GM19438 (cell line): ENCODE results near the gene ANO8.

Source experiments
- ATAC-seq: cut with Tn5 transposase; IDR thresholded peaks from one replicate; pipeline ENCODE4 v1.9.1; 2021; ENCODE audit warnings: low read depth; ENCODE audit not compliant: unreplicated experiment

Gene ANO8

DNA sequence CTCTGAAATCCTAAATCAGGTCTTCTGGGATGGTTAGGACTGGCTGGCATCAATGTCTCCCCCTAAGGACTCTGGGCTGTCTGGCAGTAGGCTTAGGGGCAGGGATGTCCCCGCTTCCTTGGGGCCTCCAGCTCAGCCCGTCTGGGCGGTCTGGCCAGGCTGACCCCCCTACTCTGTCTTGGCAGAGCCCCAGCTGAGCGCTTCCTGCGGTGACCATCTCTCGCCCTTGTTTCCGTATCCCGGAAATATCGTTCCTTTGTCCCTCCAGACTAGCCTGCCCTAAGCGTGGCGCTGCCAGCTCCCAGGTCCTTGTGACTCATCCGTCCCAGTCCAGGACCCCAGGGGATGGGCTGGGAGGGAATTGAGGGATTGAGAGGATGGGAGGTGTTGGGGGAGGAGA lies 14.0 kb upstream of the ANO8 start:
- no peak for ATAC-seq

DNA sequence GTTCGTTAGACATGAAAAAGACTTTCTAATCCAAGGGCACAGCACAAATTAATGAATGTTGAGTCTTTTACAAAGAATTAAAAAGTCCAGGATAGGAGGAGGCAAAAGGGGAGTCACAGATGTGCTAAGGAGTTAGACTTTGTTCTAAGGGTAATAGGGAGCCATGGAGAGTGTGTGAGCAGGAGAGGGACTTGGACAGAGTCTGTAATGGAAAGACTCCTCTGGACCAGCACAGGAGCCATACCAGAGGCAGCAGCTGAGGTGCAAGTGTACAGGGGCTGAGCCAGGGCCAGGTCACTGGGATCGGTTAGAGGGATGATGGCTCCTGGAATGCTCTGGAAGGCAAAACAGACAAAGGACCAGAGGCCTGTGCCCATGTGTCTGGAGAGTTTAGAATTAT lies 13.2 kb upstream of the ANO8 start:
- ATAC-seq, result no peak

DNA sequence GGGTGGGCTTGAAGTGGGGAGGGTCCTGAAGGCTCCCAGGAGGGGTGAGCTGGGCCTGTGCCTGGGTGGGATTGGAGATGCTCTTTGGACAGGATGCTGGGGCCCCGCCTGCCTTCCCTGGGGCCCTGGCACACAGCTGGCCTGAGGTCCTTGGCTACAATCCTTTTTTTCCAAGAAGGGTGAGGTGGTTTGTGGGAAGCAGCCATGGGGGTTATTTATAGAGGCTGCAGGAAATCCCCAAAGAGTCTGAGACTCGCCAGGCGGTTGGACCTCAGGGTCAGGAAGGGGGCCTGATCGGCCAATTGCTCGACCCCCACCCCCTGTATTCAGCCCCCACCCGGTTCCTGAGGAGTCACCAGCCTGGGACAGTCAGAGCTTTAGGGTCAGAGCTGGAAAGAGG lies 12.7 kb upstream of the ANO8 start:
- no peak for ATAC-seq

DNA sequence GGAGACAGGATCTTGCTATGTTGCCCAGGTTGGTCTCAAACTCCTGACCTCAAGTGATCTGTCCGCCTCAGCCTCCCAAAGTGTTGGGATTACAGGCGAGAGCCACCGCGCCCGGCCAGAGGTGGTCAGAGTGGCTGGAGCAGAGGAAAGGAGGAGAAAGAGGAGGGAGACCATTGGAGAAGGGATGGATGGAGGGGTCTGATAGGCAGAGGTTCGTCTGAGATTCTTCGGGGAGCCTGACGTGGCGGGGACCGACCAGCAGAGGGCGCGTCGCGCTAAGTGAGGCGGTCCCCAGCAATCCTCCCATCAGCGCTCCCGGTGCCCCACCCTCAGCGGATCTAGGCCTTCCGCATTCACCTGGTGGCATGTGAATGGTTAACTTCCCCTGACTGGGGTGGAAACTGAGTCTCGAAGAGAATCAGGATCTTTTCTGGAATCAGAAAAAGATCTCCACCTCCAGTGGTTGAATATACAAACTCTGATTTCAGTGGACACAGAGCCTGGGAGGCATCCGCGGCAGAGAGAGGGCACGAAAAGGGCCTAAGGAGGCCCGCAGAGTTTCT lies 11.5 kb upstream of the ANO8 start:
- ATAC-seq, result no peak

DNA sequence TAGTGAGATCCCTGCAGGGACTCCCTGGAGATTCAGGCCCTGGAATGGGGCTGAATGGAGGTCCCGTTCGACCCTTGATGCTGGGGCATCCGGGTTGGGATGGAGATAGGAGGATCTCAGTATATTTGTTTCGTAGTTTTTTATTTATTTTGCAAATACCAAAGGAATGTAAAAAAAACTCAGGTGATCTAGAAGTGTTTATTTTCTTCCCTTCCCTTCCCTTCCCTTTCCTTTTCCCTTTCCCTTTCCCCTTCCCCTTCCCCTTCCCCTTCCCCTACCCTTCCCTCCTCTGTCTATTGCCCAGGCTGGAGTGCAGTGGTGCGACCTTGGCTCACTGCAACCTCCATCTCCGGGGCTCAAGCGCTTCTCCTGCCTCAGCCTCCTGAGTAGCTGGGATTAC lies 7.2 kb upstream of the ANO8 start:
- ATAC-seq, result no peak

DNA sequence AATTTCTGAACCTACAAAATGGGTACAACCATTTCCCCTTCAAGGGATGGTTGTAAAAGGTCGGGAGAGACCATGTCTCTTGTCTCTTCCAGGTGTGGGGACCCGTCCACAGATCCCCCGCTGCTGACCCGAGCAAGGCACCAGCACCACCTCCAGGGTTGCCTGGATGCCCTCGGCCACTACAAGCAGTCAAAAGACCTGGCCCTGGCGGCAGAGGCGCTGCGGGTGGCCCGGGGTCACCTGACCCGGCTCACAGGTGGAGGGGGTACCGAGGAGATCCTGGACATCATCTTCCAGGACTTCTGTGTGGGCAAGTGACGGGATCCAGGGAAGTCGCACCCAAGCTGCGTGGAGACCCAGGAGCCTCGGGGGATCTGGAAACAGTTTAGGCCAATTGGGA lies 6.7 kb upstream of the ANO8 start:
- ATAC-seq, result no peak

DNA sequence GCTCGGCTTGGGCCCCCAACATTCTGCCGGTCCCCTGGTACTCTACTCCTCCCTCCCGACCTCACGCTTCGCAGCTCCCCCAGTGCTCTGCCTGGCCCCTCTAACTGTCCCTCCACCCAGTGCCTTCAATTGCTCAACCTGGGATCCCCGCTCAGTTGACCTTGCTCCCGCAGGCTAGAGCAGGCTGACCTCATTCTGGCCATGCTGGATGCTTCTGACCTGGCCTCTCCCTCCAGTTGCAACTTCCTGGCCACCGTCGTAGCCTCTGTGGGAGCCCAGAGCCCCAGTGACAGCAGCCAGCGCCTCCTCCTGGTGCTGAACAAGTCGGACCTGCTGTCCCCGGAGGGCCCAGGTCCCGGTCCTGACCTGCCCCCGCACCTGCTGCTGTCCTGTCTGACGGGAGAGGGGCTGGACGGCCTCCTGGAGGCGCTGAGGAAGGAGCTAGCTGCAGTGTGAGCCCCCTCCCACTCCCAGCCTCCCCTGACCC lies 6.3 kb upstream of the ANO8 start:
- no peak for ATAC-seq

DNA sequence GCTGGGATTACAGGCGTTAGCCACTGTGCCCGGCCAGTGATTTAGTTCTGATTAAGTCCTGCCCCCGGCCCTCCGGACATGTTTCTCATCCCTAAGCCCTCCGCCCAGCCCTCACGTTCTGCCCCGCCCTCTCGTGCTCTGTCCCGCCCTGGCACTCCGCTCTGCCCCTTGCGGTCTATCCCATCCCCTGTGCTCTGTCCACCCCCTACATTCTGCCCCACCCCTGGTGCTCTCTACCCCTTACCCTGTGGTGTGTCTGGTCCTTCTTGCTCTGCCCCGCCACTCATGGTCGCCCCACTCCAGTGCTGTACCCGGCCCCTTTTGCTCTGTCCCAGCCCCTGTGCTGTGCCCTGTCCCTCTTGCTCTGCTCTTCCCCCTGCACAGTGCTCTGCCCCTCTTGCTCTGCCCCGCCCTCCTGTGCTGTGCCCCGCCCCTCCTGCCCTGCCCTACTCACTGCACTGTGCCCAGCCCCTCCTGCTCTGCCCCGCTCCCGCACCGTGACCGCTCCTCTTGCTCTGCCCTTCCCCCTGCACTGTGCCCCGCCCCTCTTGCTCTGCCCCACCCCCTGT lies 5.7 kb upstream of the ANO8 start:
- no peak for ATAC-seq

DNA sequence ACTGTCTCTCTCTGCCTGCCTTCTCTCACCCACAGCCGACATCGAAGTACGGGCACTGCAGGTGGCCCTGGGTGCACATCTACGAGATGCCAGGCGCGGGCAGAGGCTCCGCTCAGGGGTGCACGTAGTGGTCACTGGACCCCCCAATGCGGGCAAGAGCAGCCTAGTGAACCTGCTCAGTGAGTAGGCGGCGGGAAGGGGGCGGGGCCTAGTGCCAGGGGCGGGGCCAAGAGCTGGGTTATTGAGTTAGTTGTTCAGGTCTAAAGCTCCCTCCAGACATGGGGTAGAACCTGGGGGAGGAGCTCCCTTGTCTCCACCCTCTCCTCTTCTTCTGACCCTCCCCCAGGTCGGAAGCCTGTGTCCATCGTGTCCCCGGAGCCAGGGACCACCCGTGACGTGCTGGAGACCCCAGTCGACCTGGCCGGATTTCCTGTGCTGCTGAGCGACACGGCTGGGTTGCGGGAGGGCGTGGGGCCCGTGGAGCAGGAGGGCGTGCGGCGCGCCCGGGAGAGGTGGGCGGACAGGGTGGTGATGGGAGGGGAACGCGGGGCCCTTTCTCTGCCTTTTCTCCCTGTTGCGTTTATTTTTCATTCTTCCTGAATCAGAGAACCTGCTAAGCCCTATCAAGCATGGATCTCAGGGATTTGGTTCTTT lies 4.6 kb upstream of the ANO8 start:
- ATAC-seq, result no peak

DNA sequence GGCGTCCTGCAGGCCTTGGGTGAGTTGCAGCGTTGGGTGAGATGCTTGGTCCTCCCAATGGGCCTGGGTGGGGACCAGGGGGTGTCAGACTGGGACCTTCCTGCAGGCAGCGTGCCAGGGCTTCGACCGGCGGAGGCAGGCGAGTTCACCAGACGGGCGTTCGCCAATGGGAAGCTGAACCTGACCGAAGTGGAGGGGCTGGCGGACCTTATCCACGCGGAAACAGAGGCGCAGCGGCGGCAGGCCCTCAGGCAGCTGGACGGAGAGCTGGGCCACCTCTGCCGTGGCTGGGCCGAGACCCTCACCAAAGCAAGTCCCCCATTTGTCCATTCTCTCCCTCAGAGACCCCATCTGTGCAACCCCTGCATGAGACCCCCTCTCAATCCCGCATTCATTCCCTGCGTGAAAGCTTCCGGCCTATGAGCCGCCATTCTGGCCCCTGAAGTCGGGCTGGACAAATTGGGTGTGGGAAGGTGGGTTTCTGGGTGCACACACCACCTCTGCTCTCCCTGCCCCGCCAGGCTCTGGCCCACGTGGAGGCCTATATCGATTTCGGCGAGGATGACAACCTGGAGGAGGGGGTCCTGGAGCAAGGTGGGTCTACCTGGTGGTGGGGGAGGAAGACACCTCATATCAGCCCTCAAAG lies 3.9 kb upstream of the ANO8 start:
- ATAC-seq, result no peak

DNA sequence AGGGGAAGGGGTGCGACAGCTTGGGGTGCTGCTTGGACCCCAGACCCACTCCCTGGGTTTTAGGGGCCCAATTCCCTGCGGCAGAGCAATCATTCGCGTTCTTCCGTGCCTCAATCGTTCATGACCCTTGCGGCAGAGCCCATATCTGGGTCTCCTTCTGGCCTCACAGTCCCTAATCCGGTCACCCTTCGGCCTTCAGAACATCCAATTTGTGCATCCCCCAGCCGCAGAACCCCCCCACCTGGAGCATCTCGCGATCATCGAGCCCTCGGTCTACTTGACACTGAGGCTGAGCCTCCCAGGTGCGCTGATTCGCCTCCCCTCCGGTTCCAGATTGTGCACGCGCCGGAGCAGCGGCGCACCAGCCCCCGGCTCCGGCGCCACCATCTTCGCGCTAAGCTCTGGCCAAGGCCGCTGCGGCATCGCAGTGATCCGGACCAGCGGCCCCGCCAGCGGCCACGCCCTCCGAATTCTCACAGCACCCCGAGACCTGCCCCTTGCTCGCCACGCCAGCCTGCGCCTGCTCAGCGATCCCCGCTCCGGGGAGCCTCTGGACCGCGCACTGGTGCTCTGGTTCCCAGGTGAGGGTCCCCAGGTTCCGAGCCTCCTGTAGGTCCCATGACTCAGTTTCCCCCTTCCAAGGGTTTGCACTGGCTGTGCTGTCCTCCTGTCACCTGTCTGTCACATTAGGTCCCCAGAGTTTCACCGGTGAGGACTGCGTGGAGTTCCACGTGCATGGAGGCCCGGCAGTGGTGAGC lies 3.2 kb upstream of the ANO8 start:
- no peak for ATAC-seq

DNA sequence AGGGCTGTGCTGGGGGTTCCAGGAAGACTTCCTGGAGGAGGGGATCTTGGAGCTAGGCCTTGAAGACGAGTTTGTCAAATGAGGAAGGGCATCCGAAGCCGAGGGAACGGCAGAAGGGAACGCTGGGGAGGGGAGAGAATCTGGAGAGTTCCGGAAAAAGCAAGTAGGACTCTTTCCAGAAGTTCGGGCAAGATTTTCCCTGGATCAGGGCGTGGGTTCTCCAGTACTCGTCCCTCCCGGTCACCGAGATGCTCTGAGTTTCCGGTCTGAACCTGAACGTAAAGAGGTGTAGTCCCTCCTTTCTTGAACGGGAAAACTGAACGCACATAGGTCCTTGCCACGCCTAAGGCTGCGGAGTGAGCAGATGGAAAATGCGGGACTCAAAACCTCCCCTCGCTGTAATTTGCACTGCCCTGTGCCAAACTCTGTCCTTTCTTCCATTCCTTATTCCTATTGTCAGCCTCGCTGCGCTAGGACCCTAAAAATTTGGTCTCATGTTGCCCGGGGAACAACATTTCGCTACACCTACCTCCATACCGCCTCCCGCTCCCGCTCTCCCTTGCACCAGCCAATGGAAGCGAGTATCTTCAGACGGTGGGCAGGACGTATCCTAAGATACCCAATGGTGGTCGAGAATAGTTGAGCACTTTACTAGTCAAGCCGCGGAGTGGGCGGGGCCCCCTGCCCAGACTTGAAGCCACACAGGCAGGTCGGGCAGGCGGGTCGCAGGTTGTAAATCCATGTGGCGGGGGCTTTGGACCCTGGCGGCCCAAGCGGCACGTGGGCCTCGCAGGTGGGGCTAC lies 2.4 kb upstream of the ANO8 start, which contains the start of gene GTPBP3:
GTPBP3 (plus strand) TSS at position 682 of the 803 bp plus-strand sequence; CDS start at position 741, 59 bp downstream.
- peak; percentile 71 for ATAC-seq

DNA sequence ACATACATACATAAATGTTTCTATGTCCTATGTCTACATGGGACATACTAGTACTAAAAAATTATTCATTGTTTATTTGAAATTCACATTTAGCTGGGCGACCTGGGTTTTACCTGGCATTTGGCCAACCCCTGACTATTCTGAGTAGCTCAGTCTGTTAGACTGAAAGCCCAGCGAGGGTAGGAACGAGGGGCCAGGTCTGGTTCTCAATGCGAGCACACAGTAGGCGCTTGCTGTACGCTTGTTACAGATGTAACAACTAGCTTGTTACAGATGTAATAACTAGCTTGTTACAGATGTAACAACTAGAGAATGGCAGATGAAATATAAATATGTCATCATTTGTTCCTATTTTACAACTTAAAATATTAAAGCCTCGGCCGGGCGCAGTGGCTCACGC lies 920 bp upstream of the ANO8 start:
- ATAC-seq, result no peak

DNA sequence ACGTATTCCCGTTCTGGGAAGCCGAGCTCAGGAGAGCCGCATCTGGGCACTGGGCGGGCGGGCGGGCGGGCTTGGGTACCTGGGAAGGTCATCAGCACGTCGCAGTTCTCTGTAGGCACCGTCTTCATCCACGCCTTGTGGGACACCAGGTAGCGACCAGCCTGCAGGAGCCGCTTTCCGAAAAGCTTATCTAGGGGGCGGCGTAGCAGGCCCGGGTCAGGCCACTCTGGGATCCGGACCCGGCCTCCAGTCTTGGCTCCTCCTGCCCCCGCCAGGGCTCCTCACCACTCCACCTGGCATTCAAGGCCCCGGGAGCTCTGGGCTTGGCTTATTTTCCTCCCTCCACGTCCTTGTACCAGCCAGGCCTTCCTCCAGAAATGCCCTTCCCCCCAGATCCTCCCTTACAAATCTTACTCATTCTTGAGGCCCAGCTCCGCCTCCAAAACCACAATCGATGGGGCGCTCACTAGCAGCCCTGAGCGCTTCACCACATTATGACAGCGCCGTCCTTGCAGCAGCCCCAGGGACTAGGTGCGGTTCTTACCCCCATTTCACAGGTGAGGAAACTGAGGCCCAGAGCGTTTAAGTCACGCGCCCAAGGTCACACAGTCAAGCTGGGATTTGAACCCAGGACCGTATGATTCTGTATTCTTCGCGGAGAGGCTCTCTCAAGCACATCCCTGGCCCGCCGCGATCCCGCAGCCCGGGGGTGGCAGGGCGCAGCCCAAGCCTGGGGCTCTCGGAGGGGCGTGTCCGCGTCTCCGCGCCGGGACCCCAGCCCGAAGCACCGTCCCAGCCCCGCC lies 843 bp downstream of the ANO8 start:
- no peak for ATAC-seq

DNA sequence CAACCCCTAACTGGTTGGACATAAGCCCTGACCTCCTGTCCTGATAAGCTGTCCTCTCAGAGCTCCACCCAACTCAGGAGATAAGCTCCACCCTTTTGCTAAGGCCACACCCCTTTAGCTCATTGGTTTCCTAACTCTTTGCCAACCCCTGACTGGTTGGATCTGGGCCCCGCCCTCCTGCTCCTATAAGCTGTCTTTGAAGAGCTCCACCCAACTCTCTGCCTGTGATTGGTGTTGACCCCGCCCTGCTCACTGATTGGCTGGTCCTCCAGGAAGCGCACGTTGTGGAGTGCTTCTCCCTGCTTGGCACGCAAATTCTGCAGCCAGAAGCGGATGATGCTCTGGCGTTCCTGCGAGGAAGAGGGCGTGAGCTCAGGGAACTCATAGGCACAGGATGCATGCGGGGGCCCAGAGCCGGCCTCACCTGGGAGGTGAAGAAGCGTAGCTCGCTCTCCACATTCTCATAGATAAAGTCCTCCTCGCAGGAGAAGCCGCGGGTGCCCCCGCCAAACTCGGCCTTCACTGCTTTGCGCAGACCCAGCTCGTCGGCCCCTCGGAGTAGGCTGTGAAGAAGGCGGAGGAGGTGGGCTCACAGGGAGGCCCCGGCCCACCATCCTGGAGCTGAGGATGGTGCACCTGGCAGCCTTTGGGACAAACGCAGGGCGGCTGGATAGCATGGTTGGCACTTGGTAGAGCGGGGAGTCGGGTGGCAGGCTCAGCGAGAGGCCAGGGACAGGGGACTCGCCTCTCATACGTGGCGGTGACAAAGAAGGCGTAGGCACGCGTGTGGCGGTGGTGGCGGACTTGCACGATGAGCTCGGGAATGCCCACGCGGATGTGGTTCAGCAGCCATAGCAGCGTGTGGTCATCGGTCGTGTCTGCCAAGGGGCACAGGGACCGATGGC lies 1.7 kb downstream of the ANO8 start:
- no peak for ATAC-seq

DNA sequence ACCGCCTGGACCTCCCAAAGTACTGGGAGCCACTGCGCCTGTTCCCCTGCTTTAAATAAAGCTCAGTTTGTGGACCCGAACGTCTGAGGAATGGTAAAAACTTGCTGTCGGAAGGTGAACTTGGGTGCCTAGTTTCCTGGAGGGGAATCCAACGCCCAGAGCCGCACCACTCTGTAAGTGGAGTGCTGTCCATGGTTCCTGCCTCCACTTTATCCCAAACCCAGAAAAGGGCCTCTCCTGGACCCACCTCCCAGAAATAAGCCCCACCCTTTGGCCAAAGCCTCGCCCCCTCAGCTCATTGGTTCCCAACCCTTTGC lies 2.3 kb downstream of the ANO8 start:
- no peak for ATAC-seq

DNA sequence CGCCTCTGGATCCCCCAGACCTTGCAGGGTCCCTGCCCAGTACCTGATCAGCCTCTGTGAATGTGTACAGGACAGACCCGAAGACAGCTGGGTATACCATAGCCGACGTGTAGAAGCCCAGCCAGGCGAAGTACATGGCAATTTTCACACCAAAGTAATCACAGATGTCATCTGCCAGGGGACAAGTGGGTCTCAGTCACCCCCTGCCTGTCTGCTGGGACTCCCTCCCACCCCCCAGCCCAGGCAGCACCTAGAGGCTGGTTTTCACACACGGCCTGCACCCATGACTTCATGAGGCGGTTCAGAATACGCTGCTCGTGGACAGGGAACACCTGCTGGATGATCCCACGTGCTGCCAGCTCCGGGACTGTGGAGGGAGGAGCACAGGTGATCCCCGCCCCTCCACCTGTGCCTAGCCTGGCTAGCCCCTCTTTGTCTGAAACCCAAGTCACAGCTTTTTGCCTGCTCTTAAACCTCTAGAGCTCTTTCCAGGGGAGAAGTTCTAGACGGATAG lies 3.6 kb downstream of the ANO8 start:
- ATAC-seq, result no peak

DNA sequence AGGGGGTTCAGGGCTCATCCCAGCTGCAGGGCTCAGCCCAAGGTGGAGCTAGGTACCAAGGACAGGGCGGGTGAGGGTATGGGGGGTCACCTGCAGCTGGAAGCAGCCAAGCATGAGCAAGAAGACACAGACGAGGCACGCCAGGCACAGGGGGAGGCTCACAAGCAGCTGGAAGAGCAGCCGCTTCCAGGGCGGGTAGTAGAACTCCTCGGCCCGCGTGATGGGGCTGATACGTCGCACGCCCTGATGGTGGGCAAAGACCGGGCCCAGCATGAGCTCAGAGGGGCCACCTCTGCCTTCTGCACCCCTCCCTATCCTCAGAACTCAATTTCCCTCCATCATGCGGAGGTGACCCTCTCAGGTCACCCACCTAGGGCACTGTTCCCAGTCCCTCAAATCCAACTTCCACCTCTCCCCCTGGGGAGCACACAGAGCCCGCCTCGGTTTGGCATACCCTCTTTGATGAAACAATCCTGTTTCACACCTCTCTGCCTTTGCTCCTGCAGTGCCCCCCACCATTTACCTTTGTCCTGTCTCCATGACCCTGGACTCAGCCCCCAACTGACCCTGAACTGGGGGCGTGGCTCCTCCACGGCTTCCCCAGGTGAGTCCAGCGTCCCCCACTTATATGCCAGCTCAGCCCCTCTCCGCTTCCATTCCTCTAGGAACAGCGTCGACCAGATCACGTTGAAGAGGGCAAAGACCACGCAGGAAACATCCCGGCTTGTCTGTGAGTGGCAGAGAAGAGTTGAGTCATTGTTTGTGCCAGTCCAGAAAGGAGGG lies 4.2 kb downstream of the ANO8 start:
- no peak for ATAC-seq
